Prostate gland (tissue), 2 donors: ENCODE data around the gene PREPL.

Source experiments
- CTCF ChIP-seq, 4 experiments: fragments of 200-600 bp in 2 of 4; fragments of 450-650 bp in 2 of 4; sonication (generic) in 2 of 4; IDR thresholded peaks; 1 replicate in 3 of 4; 2 replicates in 1 of 4; pipeline ENCODE4 v1.5.1; 2016 to 2019; ENCODE audit warnings: antibody characterized with exemption in 4 of 4, mild to moderate bottlenecking in 2 of 4, moderate library complexity in 2 of 4
- POLR2A ChIP-seq: fragments of 450-650 bp; IDR thresholded peaks from one replicate; pipeline ENCODE4 v1.6.1; 2016; ENCODE audit warnings: antibody characterized with exemption, mild to moderate bottlenecking

- TF ChIP-seq CTCF (IDR thresholded peaks at IDR 0.05) = no peak
- no peak for TF ChIP-seq POLR2A
These were observed 46.9 kb downstream of the PREPL start for GRCh38 chr2:44314362-44314761.
